ENCODE data around the gene NUBP1.
"Not testable (repeated sequence)": the region's sequence is repeated elsewhere in the genome, so short reads cannot be mapped to it uniquely, and the experiment has no call there.

NUBP1 gene

DNA sequence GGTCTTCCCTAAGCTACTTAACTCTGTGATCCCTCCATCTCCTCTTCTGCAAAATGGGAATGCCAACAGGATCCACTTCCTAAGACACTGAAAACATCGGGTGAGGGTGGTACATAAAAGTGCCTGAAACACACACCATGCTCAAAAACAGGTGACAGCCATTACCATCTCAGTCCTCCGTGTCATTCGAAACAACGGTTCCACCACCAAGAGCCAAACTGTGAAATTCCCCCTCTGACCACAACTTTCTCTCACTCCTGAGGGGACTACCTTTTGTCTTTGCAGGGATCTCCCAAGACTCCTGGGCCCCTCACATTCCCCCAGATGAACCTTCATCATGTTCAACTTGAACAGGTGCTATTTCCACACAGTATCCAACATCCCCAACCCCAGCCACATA lies 37.0 kb downstream of the NUBP1 start:
- no peaks in the 10 kb centered on the region for H3K36me3 ChIP-seq (ENCODE audit: insufficient read depth, low read length)
- TF ChIP-seq EZH2phosphoT487 (IDR thresholded peaks at IDR 0.05; ENCODE audit: borderline replicate concordance), result no peak
- TF ChIP-seq, protein P1, sequence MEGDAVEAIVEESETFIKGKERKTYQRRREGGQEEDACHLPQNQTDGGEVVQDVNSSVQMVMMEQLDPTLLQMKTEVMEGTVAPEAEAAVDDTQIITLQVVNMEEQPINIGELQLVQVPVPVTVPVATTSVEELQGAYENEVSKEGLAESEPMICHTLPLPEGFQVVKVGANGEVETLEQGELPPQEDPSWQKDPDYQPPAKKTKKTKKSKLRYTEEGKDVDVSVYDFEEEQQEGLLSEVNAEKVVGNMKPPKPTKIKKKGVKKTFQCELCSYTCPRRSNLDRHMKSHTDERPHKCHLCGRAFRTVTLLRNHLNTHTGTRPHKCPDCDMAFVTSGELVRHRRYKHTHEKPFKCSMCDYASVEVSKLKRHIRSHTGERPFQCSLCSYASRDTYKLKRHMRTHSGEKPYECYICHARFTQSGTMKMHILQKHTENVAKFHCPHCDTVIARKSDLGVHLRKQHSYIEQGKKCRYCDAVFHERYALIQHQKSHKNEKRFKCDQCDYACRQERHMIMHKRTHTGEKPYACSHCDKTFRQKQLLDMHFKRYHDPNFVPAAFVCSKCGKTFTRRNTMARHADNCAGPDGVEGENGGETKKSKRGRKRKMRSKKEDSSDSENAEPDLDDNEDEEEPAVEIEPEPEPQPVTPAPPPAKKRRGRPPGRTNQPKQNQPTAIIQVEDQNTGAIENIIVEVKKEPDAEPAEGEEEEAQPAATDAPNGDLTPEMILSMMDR (conservative IDR thresholded peaks at IDR 0.05; ENCODE audit: low read length), result no peak
- H2AFZ ChIP-seq (ENCODE audit: low read length), result no peak overlapping the region
- no peaks in the 10 kb centered on the region for H3F3A ChIP-seq (ENCODE audit: low read depth)
- no peak overlapping the region for H3K4me3 ChIP-seq (ENCODE audit: low read length, poor library complexity, severe bottlenecking)
- H4K20me1 ChIP-seq (ENCODE audit: insufficient read depth, low read length, poor library complexity, severe bottlenecking), result no peaks in the 10 kb centered on the region
- no peaks in the 10 kb centered on the region for H3K9me3 ChIP-seq (ENCODE audit: insufficient read depth, low read depth, low read length)
- H3K79me2 ChIP-seq (ENCODE audit: insufficient read depth, low read length), result no peaks in the 10 kb centered on the region
- H3K9me2 ChIP-seq (replicated peaks; ENCODE audit: low read depth, low read length), result no peaks in the 10 kb centered on the region
- H3K4me1 ChIP-seq (ENCODE audit: insufficient read depth, low read length, poor library complexity, severe bottlenecking), result no peaks in the 10 kb centered on the region
- no peak overlapping the region for H3K4me2 ChIP-seq (ENCODE audit: low read depth, low read length, poor library complexity, severe bottlenecking)
- H3K27me3 ChIP-seq (ENCODE audit: insufficient read depth, low read length, poor library complexity, severe bottlenecking), result no peaks in the 10 kb centered on the region
- no peak overlapping the region for H3K9ac ChIP-seq (ENCODE audit: low read depth, low read length, poor library complexity, severe bottlenecking)

DNA sequence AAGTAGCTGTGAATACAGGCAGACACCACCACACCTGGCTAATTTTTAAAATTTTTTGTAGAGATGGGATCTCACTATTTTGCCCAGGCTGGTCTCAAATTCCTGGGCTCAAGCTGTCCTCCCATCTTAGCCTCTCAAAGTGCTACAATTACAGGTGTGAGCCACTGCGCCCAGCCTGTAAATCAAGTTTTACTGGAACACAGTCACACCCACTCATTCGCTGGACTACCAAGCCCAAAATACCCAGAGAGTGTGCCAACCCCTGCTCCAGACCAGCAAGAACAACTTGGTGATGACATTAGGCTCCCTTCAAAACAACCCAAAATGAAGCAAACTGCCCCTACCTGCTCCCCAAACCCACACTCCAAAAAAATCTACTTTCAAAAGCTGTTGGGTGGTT lies 39.0 kb downstream of the NUBP1 start:
- no peak overlapping the region for H3K4me2 ChIP-seq (ENCODE audit: low read depth, low read length, poor library complexity, severe bottlenecking)
- no peak overlapping the region for H2AFZ ChIP-seq (ENCODE audit: low read length)
- no peaks in the 10 kb centered on the region for H3K4me1 ChIP-seq (ENCODE audit: insufficient read depth, low read length, poor library complexity, severe bottlenecking)
- TF ChIP-seq EZH2phosphoT487 (IDR thresholded peaks at IDR 0.05; ENCODE audit: borderline replicate concordance), result no peak
- TF ChIP-seq, protein P1 (conservative IDR thresholded peaks at IDR 0.05; ENCODE audit: low read length), result no peak
- H4K20me1 ChIP-seq (ENCODE audit: insufficient read depth, low read length, poor library complexity, severe bottlenecking), result no peaks in the 10 kb centered on the region
- H3K36me3 ChIP-seq (ENCODE audit: insufficient read depth, low read length), result no peaks in the 10 kb centered on the region
- H3K9me2 ChIP-seq (replicated peaks; ENCODE audit: low read depth, low read length), result no peaks in the 10 kb centered on the region
- no peak overlapping the region for H3K4me3 ChIP-seq (ENCODE audit: low read length, poor library complexity, severe bottlenecking)
- H3K27me3 ChIP-seq (ENCODE audit: insufficient read depth, low read length, poor library complexity, severe bottlenecking), result no peaks in the 10 kb centered on the region
- no peaks in the 10 kb centered on the region for H3F3A ChIP-seq (ENCODE audit: low read depth)
- H3K9me3 ChIP-seq (ENCODE audit: insufficient read depth, low read depth, low read length), result no peaks in the 10 kb centered on the region
- H3K79me2 ChIP-seq (ENCODE audit: insufficient read depth, low read length), result no peaks in the 10 kb centered on the region
- no peak overlapping the region for H3K9ac ChIP-seq (ENCODE audit: low read depth, low read length, poor library complexity, severe bottlenecking)

DNA sequence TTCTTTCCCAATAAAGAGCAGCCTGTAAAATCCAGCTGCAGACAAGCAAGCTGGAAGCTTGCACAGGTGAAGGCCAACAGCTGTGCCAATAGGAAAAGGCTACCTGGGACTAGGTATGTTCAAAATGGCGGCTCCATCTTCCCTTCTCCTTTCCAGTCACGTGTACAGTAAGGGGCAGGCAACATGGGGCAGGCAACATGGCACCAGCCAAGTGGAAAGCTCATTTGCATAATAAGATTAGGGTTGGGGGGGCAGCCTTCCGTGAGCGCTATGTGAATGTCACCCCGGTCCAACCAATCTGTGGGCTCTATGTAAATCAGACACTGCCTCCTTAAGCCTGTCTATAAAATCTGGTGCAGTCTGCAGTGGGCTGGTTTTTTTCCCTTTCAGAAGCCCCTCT lies 43.7 kb downstream of the NUBP1 start:
- H3K79me2 ChIP-seq (ENCODE audit: insufficient read depth, low read length), result no peaks in the 10 kb centered on the region
- H3F3A ChIP-seq (ENCODE audit: low read depth), result no peaks in the 10 kb centered on the region
- no peak overlapping the region for H3K9ac ChIP-seq (ENCODE audit: low read depth, low read length, poor library complexity, severe bottlenecking)
- no peak for TF ChIP-seq EZH2phosphoT487 (IDR thresholded peaks at IDR 0.05; ENCODE audit: borderline replicate concordance)
- TF ChIP-seq, protein P1 (conservative IDR thresholded peaks at IDR 0.05; ENCODE audit: low read length), result no peak
- no peaks in the 10 kb centered on the region for H4K20me1 ChIP-seq (ENCODE audit: insufficient read depth, low read length, poor library complexity, severe bottlenecking)
- H3K9me2 ChIP-seq (replicated peaks; ENCODE audit: low read depth, low read length), result no peaks in the 10 kb centered on the region
- no peak overlapping the region for H3K4me2 ChIP-seq (ENCODE audit: low read depth, low read length, poor library complexity, severe bottlenecking)
- H3K4me3 ChIP-seq (ENCODE audit: low read length, poor library complexity, severe bottlenecking), result no peak overlapping the region
- H2AFZ ChIP-seq (ENCODE audit: low read length), result no peak overlapping the region
- H3K4me1 ChIP-seq (ENCODE audit: insufficient read depth, low read length, poor library complexity, severe bottlenecking), result no peaks in the 10 kb centered on the region
- no peaks in the 10 kb centered on the region for H3K9me3 ChIP-seq (ENCODE audit: insufficient read depth, low read depth, low read length)
- no peaks in the 10 kb centered on the region for H3K27me3 ChIP-seq (ENCODE audit: insufficient read depth, low read length, poor library complexity, severe bottlenecking)
- no peaks in the 10 kb centered on the region for H3K36me3 ChIP-seq (ENCODE audit: insufficient read depth, low read length)

DNA sequence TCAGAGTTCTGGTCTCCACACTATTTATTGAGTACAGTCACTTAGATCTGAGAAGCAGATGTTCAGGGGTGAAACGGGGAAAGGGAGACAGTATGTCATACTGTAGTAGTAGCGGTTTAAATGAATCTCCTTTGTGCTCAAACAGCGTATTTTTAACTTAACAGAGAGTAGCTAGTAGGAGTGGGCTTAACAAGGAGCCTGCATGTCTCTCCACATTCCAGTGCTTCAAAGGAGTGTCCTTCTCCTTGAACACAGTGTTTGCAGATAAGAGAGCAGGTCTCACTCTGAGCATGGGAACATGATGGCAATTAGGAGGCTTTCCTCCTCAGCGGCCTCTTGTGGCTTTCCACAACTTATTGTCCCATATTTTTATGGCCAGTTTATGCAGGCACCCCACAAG lies 45.0 kb downstream of the NUBP1 start:
- H3K9me2 ChIP-seq (replicated peaks; ENCODE audit: low read depth, low read length); H3K27me3 ChIP-seq (ENCODE audit: insufficient read depth, low read length, poor library complexity, severe bottlenecking); H3F3A ChIP-seq (ENCODE audit: low read depth); H3K4me3 ChIP-seq (ENCODE audit: low read length, poor library complexity, severe bottlenecking); H3K9me3 ChIP-seq (ENCODE audit: insufficient read depth, low read depth, low read length); H3K4me1 ChIP-seq (ENCODE audit: insufficient read depth, low read length, poor library complexity, severe bottlenecking); H2AFZ ChIP-seq (ENCODE audit: low read length); H4K20me1 ChIP-seq (ENCODE audit: insufficient read depth, low read length, poor library complexity, severe bottlenecking); H3K4me2 ChIP-seq (ENCODE audit: low read depth, low read length, poor library complexity, severe bottlenecking); H3K79me2 ChIP-seq (ENCODE audit: insufficient read depth, low read length); H3K36me3 ChIP-seq (ENCODE audit: insufficient read depth, low read length); H3K9ac ChIP-seq (ENCODE audit: low read depth, low read length, poor library complexity, severe bottlenecking): not testable (repeated sequence)

Data from Loucy (cell line).